ENCODE data around the gene ADGRG6. TPM values are rescaled to one million over a fixed set of nuclear protein-coding genes. Genes with fewer than 3 reads are reported as not detected.

ADGRG6 gene
- polyA plus RNA-seq, 1 of the 3 experiments (the other 2 are of a cell fraction): 61.5 TPM

GRCh38 chr6:142254513-142254912, 47.3 kb upstream of the ADGRG6 start (continued):
- TF ChIP-seq RFX5 (IDR thresholded peaks at IDR 0.05; ENCODE audit: low read length) (no peak), MXI1 (IDR thresholded peaks at IDR 0.05; ENCODE audit: low read depth, low read length) (no peak), TEAD4 (IDR thresholded peaks at IDR 0.05; ENCODE audit: borderline replicate concordance, insufficient read depth) (no peak)

- TF ChIP-seq SIN3A (IDR thresholded peaks at IDR 0.05; ENCODE audit: borderline replicate concordance, low read depth, low read length) (no peak), GABPA (IDR thresholded peaks at IDR 0.05; ENCODE audit: low read depth) (no peak), MAX (IDR thresholded peaks at IDR 0.05; ENCODE audit: low read depth) (no peak), MEF2A (IDR thresholded peaks at IDR 0.05; ENCODE audit: borderline replicate concordance, low read depth) (no peak), USF2 (IDR thresholded peaks at IDR 0.05; ENCODE audit: borderline replicate concordance, low read depth, low read length) (no peak)
- no peaks in the 10 kb centered on the region for H3K36me3 ChIP-seq (replicated peaks in 1 of 2; ENCODE audit: control insufficient read depth in 1 of 2, insufficient read depth in 2 of 2, low read length in 1 of 2)
- H3K27me3 ChIP-seq (ENCODE audit: insufficient read depth): no peaks in the 10 kb centered on the region
- H3K4me3 ChIP-seq (ENCODE audit: low read depth in 2 of 2, low read length in 1 of 2): no peak overlapping the region
- DNase-seq: no peak
- H3K4me1 ChIP-seq (ENCODE audit: control insufficient read depth in 1 of 2, insufficient read depth in 2 of 2, low read depth in 1 of 2, low read length in 1 of 2): no peaks in the 10 kb centered on the region
- H3K79me2 ChIP-seq (ENCODE audit: insufficient read depth): no peaks in the 10 kb centered on the region
- no peaks in the 10 kb centered on the region for H4K20me1 ChIP-seq (ENCODE audit: insufficient read depth)
- 0 out of 2 replicates have a peak overlapping the region, but pooled peaks have one; percentile 28 for H3K4me2 ChIP-seq
- no peak overlapping the region for H3K9ac ChIP-seq
- 23% methylated on average over 2 of the region's 2 CpGs for WGBS (ENCODE audit: low lambda C conversion rate)
- ChIA-PET CTCF (interaction anchor here (0.5 kb wide), 1 partner anchor 58 kb away, joined by 3 read pairs; no protein-coding TSS in a partner anchor), POLR2A (no interaction called here)
- H3F3A ChIP-seq (replicated peaks; ENCODE audit: insufficient read depth): no peaks in the 10 kb centered on the region
- H2AFZ ChIP-seq (ENCODE audit: low read depth): peak overlapping the region; percentile 33; the same call in 1 of the 2 replicates
- H3K9me3 ChIP-seq: no peaks in the 10 kb centered on the region
- no peak overlapping the region; a peak in 1 of 4 replicates for H3K27ac ChIP-seq (ENCODE audit: low read depth in 2 of 2, low read length in 1 of 2)
- H3K9me2 ChIP-seq: no peaks in the 10 kb centered on the region
Observed at GRCh38 chr6:142255785-142256184, 46.0 kb upstream of the ADGRG6 start.

GRCh38 chr6:142258305-142258704, 43.5 kb upstream of the ADGRG6 start:
- H3K27ac ChIP-seq (ENCODE audit: low read depth in 2 of 2, low read length in 1 of 2): no peak overlapping the region
- ChIA-PET POLR2A (no interaction called here), CTCF (no interaction called here)
- H3K36me3 ChIP-seq (replicated peaks in 1 of 2; ENCODE audit: control insufficient read depth in 1 of 2, insufficient read depth in 2 of 2, low read length in 1 of 2): no peaks in the 10 kb centered on the region
- H3K9ac ChIP-seq: no peak overlapping the region
- no peak for TF ChIP-seq SIN3A (IDR thresholded peaks at IDR 0.05; ENCODE audit: borderline replicate concordance, low read depth, low read length)
- no peak for TF ChIP-seq PBX3 (IDR thresholded peaks at IDR 0.05)
- no peak for TF ChIP-seq RXRA (IDR thresholded peaks at IDR 0.05; ENCODE audit: borderline replicate concordance, low read depth)
- TF ChIP-seq GABPA (IDR thresholded peaks at IDR 0.05; ENCODE audit: low read depth): no peak
- no peak for TF ChIP-seq YY1 (IDR thresholded peaks at IDR 0.05; ENCODE audit: low read depth)
- no peak for TF ChIP-seq SMC3 (IDR thresholded peaks at IDR 0.05; ENCODE audit: low read depth, low read length)
- no peak for TF ChIP-seq USF1 (IDR thresholded peaks at IDR 0.05; ENCODE audit: borderline replicate concordance, low read depth)
- no peak for TF ChIP-seq REST (IDR thresholded peaks at IDR 0.05; ENCODE audit: low read depth, low read length)
- TF ChIP-seq TCF12 (IDR thresholded peaks at IDR 0.05): no peak
- TF ChIP-seq FOSL2 (IDR thresholded peaks at IDR 0.05; ENCODE audit: borderline replicate concordance, low read depth): no peak
- no peak for TF ChIP-seq ELF1 (IDR thresholded peaks at IDR 0.05)
- TF ChIP-seq GATA2 (CRISPR knock-in tag; IDR thresholded peaks at IDR 0.05): no peak
- TF ChIP-seq CHD2 (IDR thresholded peaks at IDR 0.05; ENCODE audit: low read length, partially characterized antibody): no peak
- no peak overlapping the region for H3K4me3 ChIP-seq (ENCODE audit: low read depth in 2 of 2, low read length in 1 of 2)
- WGBS (ENCODE audit: low lambda C conversion rate): 36% methylated on average over 6 of the region's 6 CpGs
- H3K4me2 ChIP-seq: no peak overlapping the region
- DNase-seq: no peak
- H3K79me2 ChIP-seq (ENCODE audit: insufficient read depth): no peaks in the 10 kb centered on the region
- no peaks in the 10 kb centered on the region for H4K20me1 ChIP-seq (ENCODE audit: insufficient read depth)
- no peak overlapping the region for H2AFZ ChIP-seq (ENCODE audit: low read depth)
- H3F3A ChIP-seq (replicated peaks; ENCODE audit: insufficient read depth): no peaks in the 10 kb centered on the region
- no peaks in the 10 kb centered on the region for H3K9me3 ChIP-seq
- H3K27me3 ChIP-seq (ENCODE audit: insufficient read depth): no peaks in the 10 kb centered on the region
- H3K4me1 ChIP-seq (ENCODE audit: control insufficient read depth in 1 of 2, insufficient read depth in 2 of 2, low read depth in 1 of 2, low read length in 1 of 2): no peaks in the 10 kb centered on the region
- no peaks in the 10 kb centered on the region for H3K9me2 ChIP-seq
